ENCODE data around the gene TCEAL2.
A peak's percentile ranks its signal among the peaks of the same experiment; 100 is the strongest.
"Not testable (repeated sequence)": the region's sequence is repeated elsewhere in the genome, so short reads cannot be mapped to it uniquely, and the experiment has no call there.

TCEAL2 gene

GRCh38 chrX:102125436-102125835 is at the start of gene TCEAL2:
TCEAL2 (plus strand) TSS chrX:102125679; CDS start chrX:102126831, 1,152 bp downstream.
- not testable (repeated sequence) for DNase-seq

- no peak for DNase-seq
Measured at GRCh38 chrX:102077426-102077825, 48.1 kb upstream of the TCEAL2 start.

- DNase-seq = no peak
Measured at GRCh38 chrX:102085706-102086105, 39.8 kb upstream of the TCEAL2 start.

GRCh38 chrX:102113367-102113766 is 12.1 kb upstream of the TCEAL2 start:
- DNase-seq = no peak

- DNase-seq = no peak
Measured at GRCh38 chrX:102115748-102116147, 9.7 kb upstream of the TCEAL2 start.

- DNase-seq = not testable (repeated sequence)
Measured at GRCh38 chrX:102125014-102125413, 465 bp upstream of the TCEAL2 start.

- not testable (repeated sequence) for DNase-seq
Measured at GRCh38 chrX:102126080-102126818, 770 bp downstream of the TCEAL2 start.

- no peak for DNase-seq
Measured at GRCh38 chrX:102126863-102127262, 1.4 kb downstream of the TCEAL2 start.

GRCh38 chrX:102129473-102129872 is 4.0 kb downstream of the TCEAL2 start:
- DNase-seq = no peak

GRCh38 chrX:102138064-102138463 is 12.6 kb downstream of the TCEAL2 start:
- no peak for DNase-seq

- not testable (repeated sequence) for DNase-seq
Measured at GRCh38 chrX:102140876-102141275, 15.4 kb downstream of the TCEAL2 start.

GRCh38 chrX:102141631-102142030 is 16.2 kb downstream of the TCEAL2 start:
- not testable (repeated sequence) for DNase-seq

GRCh38 chrX:102142274-102142673 is 16.8 kb downstream of the TCEAL2 start, which contains the start of gene TCEAL6:
TCEAL6 (minus strand) TSS chrX:102142481.
- not testable (repeated sequence) for DNase-seq

- DNase-seq = peak; percentile 6
Measured at GRCh38 chrX:102154218-102154860, 28.9 kb downstream of the TCEAL2 start.

- peak; percentile 2 for DNase-seq
Measured at GRCh38 chrX:102154900-102155805, 29.7 kb downstream of the TCEAL2 start.

GRCh38 chrX:102155806-102156179 is 30.3 kb downstream of the TCEAL2 start, which contains the start of gene BEX5:
BEX5 (minus strand) TSS chrX:102155977; CDS start chrX:102154265, 1,712 bp downstream.
- DNase-seq = peak; percentile 72

Measured in NCI-H524 treated with DMSO at 0.1 percent for 48 hours (cell line).